Mucosa of stomach (tissue), 1 donor: ENCODE data around the gene HEG1.

Experiments
- H3K27me3 ChIP-seq: one replicate; pipeline ENCODE4 v1.7.0; 2013; ENCODE audit warnings: mild to moderate bottlenecking, low read length; ENCODE audit not compliant: control insufficient read depth, insufficient read depth
- H3K36me3 ChIP-seq: one replicate; pipeline ENCODE4 v1.7.0; 2013; ENCODE audit warnings: low read length; ENCODE audit not compliant: control insufficient read depth, insufficient read depth
- H3K4me1 ChIP-seq: one replicate; pipeline ENCODE4 v1.7.0; 2013; ENCODE audit warnings: mild to moderate bottlenecking, low read length; ENCODE audit not compliant: control insufficient read depth, insufficient read depth
- H3K4me3 ChIP-seq: one replicate; pipeline ENCODE4 v1.7.0; 2013; ENCODE audit warnings: low read length
- H3K9ac ChIP-seq: one replicate; pipeline ENCODE4 v1.7.0; 2013; ENCODE audit warnings: mild to moderate bottlenecking, low read length, moderate library complexity
- H3K9me3 ChIP-seq: one replicate; pipeline ENCODE4 v1.7.0; 2013; ENCODE audit warnings: mild to moderate bottlenecking, low read length, moderate library complexity; ENCODE audit not compliant: control insufficient read depth
- donor health status: Pancreatic carcinoma.

HEG1 gene

DNA sequence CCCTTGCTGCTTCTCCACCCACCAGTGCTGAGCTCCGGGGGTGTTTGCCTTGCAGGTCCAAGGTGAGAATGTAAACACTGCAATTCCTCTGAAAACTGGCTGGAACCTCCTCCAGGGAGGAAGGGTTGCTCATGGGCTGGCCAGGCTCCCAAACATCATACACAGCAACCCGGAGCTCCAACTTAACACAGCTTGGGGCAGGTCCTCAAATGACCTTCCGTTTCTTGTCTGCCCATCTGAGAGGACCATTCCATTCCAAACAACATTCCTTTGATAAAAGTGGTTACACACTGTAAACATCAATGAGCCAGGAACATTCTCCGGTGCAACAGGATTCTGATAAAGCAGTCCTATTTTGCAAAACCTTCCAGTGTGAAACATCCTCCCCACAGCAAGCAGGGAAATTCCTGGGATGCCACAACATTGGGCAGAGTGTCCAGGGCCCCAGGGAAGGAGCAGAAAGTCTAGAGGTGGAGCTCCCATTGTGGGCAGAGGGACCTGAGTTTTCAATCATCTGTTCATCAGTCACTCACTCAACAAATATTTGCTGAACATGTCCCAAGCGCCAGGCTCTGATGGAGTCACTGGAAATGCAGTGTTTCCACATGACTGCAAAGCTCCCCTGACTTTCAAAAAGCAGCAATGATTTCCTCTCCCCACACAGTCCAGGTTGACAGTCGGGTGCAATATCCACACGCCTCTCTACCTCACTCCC is 7.3 kb upstream of the HEG1 start:
- peaks cover 4% of the 10 kb centered on the region for H3K27me3 ChIP-seq
- peaks cover 13% of the 10 kb centered on the region for H3K4me1 ChIP-seq
- no peaks in the 10 kb centered on the region for H3K9me3 ChIP-seq
- H3K9ac ChIP-seq: no peak overlapping the region
- no peaks in the 10 kb centered on the region for H3K36me3 ChIP-seq
- no peak overlapping the region for H3K4me3 ChIP-seq

GRCh38 chr3:125061646-125062045 is 5.8 kb upstream of the HEG1 start:
- H3K9me3 ChIP-seq: no peaks in the 10 kb centered on the region
- H3K4me1 ChIP-seq: peaks cover 13% of the 10 kb centered on the region
- H3K4me3 ChIP-seq: no peak overlapping the region
- no peaks in the 10 kb centered on the region for H3K36me3 ChIP-seq
- H3K9ac ChIP-seq: no peak overlapping the region
- H3K27me3 ChIP-seq: peaks cover 4% of the 10 kb centered on the region

GRCh38 chr3:125061170-125061569 is 5.4 kb upstream of the HEG1 start:
- H3K4me3 ChIP-seq: no peak overlapping the region
- peaks cover 4% of the 10 kb centered on the region for H3K27me3 ChIP-seq
- peaks cover 17% of the 10 kb centered on the region for H3K4me1 ChIP-seq
- H3K9me3 ChIP-seq: no peaks in the 10 kb centered on the region
- H3K36me3 ChIP-seq: no peaks in the 10 kb centered on the region
- H3K9ac ChIP-seq: no peak overlapping the region

GRCh38 chr3:125059488-125060245 is 3.9 kb upstream of the HEG1 start:
- Histone ChIP-seq H3K36me3 (no peaks in the 10 kb centered on the region), H3K9ac (no peak overlapping the region), H3K4me1 (peaks cover 25% of the 10 kb centered on the region), H3K4me3 (no peak overlapping the region), H3K27me3 (peaks cover 4% of the 10 kb centered on the region), H3K9me3 (no peaks in the 10 kb centered on the region)

DNA sequence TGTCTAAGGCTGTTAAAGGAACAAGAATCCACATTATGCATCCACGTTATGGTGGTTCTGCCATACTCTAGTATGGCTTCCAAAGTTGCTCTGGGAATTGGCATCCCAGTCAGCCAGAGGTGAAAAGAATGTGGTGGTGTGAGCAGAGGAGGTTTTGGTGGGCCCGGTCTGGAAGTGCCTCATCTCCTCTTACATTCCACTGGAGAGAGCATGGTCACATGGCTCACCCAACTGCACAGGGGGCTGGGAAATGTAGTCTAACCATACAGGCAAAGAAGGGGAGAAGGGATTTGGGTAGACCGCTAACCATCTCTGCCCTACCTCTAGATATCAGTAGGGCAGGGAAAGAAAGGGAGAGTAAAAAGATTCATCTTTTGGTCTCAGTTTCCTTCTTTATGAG is 3.2 kb upstream of the HEG1 start:
- Histone ChIP-seq H3K4me1 (peaks cover 25% of the 10 kb centered on the region), H3K9ac (no peak overlapping the region), H3K4me3 (no peak overlapping the region), H3K36me3 (no peaks in the 10 kb centered on the region), H3K27me3 (peaks cover 4% of the 10 kb centered on the region), H3K9me3 (no peaks in the 10 kb centered on the region)

DNA sequence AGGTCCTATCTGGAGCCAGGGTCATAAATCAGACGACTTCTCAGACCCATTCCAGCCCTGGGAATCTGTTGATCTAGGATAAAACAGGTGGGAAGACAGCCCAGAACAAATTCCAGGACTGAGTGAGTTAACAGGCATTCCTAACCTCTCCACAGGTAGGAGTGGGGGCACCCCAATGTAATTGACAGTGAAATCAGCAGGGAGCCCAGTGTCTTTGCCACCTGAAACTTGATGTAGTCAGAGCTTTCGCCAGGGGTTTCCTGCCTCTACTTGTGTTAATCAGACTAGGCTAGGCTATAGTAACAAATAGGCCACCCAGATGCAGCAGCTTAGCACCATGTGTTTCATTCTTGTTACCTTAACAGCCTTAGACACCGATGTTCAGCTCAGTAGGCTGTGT is 2.7 kb upstream of the HEG1 start:
- Histone ChIP-seq H3K36me3 (no peaks in the 10 kb centered on the region), H3K4me3 (no peak overlapping the region), H3K27me3 (peaks cover 4% of the 10 kb centered on the region), H3K9ac (no peak overlapping the region), H3K4me1 (peaks cover 25% of the 10 kb centered on the region), H3K9me3 (no peaks in the 10 kb centered on the region)

GRCh38 chr3:125057186-125057850 is 1.5 kb upstream of the HEG1 start:
- no peaks in the 10 kb centered on the region for H3K36me3 ChIP-seq
- peaks cover 13% of the 10 kb centered on the region for H3K4me1 ChIP-seq
- no peaks in the 10 kb centered on the region for H3K9me3 ChIP-seq
- no peak overlapping the region for H3K4me3 ChIP-seq
- no peak overlapping the region for H3K9ac ChIP-seq
- H3K27me3 ChIP-seq: peaks cover 4% of the 10 kb centered on the region

GRCh38 chr3:125055331-125055912 is 375 bp downstream of the HEG1 start:
- no peaks in the 10 kb centered on the region for H3K36me3 ChIP-seq
- no peaks in the 10 kb centered on the region for H3K9me3 ChIP-seq
- H3K4me1 ChIP-seq: peaks cover 17% of the 10 kb centered on the region
- H3K4me3 ChIP-seq: peak overlapping the region; percentile 26
- H3K9ac ChIP-seq: peak overlapping the region; percentile 61
- H3K27me3 ChIP-seq: no peaks in the 10 kb centered on the region

DNA sequence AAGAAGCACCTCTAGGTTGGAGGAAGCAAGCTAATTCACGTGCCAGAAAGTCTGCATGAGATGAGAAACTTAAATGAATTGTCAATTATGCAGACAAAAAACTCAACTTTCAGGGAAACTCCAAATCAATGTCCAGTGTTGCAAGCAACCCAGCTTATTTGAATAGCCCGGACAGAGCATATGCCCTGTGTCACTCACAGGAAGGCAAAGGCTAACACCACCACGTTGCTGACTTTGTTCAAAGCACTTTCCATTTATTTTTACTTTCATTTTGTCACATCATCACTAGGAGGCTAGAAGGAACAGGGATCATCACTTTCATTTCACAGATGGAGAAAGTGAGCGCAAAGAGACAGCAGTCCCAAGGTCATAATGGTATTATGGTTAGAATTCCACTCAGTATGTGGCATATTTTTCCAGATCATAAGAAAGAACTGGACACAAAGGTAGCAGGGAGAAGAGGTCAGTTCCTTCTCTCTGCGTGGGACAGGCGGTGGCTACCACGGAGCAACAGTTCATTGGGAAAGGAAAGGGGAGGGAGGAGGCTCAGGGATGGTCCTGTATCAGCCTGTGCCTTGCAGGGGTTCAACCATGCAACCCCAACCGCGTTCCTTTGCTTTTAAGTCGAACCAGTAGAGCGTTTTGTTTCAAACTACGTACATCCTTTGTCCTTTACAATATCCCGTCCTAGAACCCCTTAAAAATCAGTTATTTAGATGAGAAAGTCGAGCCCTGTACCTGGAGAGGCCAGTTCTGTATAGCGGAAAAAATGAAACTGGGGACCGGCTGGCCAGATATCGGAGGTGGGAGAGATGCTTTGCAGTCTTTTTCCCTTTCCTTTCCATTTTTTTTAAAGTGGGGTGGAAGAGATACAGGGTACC is 1.1 kb downstream of the HEG1 start:
- no peaks in the 10 kb centered on the region for H3K27me3 ChIP-seq
- H3K9ac ChIP-seq: peak overlapping the region; percentile 61
- H3K4me3 ChIP-seq: peak overlapping the region; percentile 26
- H3K36me3 ChIP-seq: no peaks in the 10 kb centered on the region
- H3K4me1 ChIP-seq: peaks cover 17% of the 10 kb centered on the region
- no peaks in the 10 kb centered on the region for H3K9me3 ChIP-seq

DNA sequence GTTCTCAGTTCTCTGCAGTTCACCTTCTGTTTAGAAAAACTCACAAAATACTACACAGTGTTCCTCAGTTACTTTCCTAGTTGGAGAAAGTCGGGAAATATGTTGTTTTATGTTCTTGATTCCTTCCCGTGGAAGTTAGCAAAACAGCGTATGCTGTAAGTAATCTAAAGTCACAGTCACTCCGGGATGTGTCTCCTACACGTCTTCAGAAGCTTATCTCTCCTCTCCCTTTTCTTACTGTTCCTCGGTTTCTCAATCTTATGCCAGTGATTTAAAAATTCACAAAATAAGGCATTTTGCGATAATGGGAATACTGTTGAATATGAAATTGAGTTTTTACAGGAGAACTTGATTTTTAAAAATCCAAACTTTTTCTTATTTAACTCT is 1.7 kb downstream of the HEG1 start:
- H3K36me3 ChIP-seq: no peaks in the 10 kb centered on the region
- no peak overlapping the region for H3K9ac ChIP-seq
- no peaks in the 10 kb centered on the region for H3K9me3 ChIP-seq
- H3K4me3 ChIP-seq: no peak overlapping the region
- H3K27me3 ChIP-seq: no peaks in the 10 kb centered on the region
- H3K4me1 ChIP-seq: peaks cover 17% of the 10 kb centered on the region

DNA sequence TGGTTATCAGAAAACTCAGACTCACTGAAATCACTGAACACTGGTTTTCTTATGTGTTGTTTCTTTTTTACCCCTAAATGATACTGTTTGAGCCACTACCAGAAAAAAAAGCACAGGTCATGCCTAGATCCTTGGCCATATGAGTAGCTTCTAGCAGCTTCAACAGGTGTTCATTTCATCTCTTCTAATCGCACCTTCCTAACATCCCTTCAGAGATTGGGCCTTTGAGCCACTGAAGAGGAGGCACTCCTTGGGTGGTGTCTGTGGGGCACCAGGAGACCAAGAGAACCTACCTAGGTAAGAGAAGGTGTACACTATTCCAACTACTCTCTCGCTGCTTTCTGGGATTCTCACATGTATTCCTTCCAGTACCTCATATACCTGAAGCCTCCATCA is 2.5 kb downstream of the HEG1 start:
- H3K36me3 ChIP-seq: no peaks in the 10 kb centered on the region
- H3K4me1 ChIP-seq: peaks cover 17% of the 10 kb centered on the region
- H3K4me3 ChIP-seq: no peak overlapping the region
- H3K9me3 ChIP-seq: no peaks in the 10 kb centered on the region
- no peaks in the 10 kb centered on the region for H3K27me3 ChIP-seq
- no peak overlapping the region for H3K9ac ChIP-seq
